ENCODE measurements around the gene TRIM28.
"Not testable (repeated sequence)": the region's sequence is repeated elsewhere in the genome, so short reads cannot be mapped to it uniquely, and the experiment has no call there.

Gene TRIM28

GRCh38 chr19:58543826-58544590 lies at the start of gene TRIM28:
TRIM28 (plus strand) TSS chr19:58544064; CDS start chr19:58544758, 694 bp downstream.
- peak; percentile 100 for DNase-seq

DNA sequence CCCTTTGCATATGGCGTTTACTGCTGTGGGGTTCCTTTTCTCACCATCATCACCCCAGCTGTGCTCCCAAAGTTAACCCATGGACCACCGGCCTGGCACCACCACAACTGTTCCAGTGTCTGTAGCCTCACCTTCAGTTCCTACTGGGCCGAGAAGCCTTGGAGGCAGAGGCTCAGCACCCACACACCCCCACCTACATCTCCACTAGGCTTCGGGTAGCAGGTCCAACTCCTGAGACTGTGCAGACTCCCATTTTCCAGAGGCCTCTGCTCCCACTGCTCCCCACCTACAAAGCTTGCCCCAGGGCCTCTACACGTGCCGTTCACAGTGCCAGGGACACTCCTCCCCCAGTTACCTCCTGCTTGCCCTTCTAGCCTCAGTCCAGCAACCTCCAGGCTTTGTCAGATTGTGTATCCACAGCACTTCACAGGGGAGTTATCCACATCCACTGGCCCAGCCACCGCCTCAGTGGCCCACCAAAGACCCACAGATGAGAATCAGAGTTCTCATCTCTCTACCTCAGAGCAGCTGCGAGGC lies 46.2 kb upstream of the TRIM28 start:
- DNase-seq: no peak

GRCh38 chr19:58498316-58499020 lies 45.4 kb upstream of the TRIM28 start:
- no peak for DNase-seq

DNA sequence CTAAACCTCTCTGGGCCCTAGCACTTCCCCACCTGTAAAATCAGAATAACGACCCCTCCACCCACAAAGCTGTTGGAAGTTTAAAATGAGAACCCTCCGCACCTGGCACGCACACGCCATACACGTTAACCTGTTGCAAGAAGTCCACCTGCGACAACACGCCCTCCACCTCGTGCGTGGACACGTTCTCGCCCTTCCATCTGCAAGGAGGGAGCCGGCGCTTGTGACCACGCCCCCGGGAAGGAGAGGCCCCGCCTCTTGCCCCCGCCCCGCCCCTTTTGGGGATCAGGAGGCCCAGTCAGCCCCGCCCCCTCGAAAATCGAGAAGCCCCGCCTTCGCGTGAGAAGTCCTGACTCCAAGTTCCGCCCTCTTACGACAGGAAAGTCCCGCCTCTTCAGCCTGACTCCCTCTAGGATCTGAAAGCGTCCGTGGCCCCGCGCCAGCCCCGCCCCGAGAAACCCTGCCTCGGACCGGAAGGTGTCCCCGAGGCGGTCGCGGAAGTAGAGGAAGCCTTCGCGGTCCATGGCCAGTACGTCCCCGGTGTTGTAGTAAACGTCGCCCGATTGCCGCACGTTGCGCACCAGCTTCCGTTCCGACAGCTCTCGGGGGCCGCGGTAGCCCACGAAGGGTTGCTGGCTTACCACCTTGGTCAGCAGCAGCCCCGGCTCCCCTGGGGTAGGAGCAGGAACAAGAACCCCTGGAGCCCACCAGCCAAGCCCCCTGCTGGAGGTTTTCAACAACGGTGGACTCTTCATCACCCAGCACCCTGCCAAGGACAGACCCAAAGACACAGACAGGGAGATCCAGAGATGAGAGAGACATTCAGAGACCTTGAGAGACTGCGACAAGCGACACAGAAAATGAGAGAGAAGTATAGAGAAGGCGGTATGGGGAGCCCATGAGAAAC lies 44.6 kb upstream of the TRIM28 start:
- DNase-seq: peak; percentile 98

DNA sequence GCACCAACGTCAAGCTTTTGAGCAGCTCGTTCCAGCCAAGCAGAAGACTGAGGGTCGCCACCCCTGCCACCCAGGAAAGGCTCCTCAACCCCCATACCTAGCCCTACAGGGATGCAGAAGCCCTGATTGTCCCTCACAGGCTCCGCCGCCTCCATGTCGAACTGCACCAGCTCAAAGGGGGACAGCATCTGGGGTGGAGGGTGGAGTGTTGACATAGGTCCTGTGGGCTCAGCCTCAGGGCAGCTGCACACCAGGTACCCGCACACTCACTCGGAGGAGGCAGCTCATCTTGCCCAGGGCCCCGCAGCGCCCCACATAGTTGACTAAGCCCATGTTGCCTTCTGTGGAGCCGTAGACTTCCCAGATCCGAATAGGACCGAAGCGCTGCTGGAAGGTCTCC lies 43.6 kb upstream of the TRIM28 start:
- DNase-seq: no peak

DNA sequence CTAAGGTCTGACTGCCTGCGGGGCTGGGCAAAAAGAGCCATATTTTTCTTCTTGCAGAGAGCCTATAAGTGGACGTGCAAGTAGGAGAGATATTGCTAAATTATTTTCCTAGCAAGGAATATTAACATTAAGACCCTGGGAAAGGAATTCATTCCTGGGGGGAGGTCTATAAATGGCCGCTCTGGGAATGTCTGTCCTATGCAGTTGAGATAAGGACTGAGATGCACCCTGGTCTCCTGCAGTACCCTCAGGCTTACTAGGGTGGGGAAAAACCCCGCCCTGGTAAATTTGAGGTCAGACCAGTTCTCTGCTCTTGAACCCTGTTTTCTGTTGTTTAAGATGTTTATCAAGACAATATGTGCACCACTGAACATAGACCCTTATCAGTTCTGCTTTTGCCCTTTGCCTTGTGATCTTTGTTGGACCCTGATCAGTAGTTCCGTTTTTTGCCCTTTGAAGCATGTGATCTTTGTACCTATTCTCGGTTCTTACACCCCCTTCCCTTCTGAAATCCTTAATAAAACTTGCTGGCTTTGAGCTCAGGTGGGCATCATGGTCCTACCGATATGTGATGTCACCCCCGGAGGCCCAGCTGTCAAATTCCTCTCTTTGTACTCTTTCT lies 36.2 kb upstream of the TRIM28 start:
- DNase-seq: not testable (repeated sequence)

DNA sequence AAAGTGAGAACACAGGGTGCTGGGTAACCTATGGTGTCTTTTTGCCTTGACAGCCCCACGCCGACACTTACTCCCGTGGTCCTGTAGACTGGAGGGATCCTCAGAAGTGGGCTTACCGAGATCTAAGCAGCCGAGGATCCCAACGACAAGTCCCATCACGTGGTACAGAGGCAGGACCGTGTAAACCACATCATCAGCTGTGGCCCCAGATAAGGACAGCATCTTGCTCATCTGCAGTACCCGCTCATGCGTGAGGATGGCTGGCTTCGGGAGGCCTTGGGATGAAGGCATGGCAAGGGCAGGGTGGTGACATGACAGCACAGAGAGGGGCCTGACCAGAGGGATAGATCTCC lies 34.2 kb upstream of the TRIM28 start:
- no peak for DNase-seq

GRCh38 chr19:58510084-58510862 lies 33.6 kb upstream of the TRIM28 start:
- no peak for DNase-seq

DNA sequence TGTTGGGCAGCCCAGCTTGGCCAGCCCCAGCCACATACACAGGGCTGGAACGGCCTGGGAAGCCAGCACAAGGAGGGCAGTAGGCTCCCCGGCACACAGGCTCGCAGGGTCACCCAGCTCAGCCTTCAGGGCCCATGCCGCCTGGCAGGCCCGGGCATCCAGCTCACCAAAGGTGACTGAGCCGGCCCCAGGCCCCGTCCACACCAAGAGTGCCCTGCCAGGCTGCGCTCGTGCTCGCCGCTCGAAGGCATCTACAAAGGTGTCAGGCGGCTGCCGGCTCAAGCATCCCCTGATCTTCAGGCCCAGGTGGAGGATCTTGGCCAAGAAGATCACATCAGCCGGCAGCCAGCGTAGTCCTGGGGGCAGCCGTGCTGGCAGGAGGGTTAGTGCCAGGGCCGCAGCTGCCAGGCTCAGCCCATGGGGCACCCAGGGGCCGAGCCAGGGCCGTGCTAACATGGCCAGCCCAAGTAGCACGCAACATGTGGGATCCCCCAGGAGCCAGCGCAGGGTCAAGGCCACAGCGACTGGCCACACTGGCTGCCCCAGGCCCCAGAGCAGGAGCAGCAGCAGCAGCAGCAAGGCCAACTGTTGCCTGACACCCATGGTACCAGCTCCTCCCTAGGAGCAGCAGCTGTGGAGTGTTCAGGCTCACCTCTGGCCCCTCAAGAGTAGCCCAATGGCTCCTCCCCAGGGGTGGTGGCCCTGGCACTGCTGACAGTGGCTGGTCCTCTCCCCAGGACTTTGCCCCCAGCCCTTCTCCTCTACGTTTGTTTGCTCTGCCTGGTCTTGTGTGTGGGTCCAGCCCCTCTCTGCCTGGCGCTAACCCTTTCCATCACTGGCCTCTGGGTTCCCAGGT lies 32.3 kb upstream of the TRIM28 start, which contains the start of gene SLC27A5:
Gene SLC27A5, minus strand, starts transcription at position 640 of the 856 bp plus-strand sequence. Its CDS starts 37 bp downstream, at position 603.
- DNase-seq: no peak

DNA sequence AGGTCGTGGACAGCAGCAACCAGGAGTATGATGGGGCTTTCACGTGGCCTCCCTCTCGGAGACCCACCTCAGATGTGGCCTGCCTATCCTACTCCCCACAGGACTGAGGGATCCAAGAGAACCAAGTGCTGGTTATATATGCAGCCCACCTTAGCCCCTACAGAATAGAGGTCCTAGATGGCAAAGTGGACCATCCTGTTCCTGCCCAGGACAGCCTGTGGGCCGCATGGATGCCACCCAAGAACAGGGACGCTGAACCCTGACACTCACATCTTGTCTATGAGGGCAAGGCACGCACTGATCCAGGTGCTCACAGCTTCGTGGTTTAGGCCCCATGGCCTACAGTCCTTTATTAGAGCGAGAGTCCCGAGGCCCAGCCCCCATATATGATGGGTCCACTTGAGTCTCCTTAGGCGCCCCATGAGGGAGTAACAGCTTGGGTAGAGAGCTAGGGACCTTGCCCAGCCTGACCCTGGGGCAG lies 30.6 kb upstream of the TRIM28 start:
- no peak for DNase-seq

- DNase-seq: peak; percentile 97
Measured at GRCh38 chr19:58513694-58514563, 29.9 kb upstream of the TRIM28 start.

- DNase-seq: no peak
Measured at GRCh38 chr19:58514564-58515022, 29.3 kb upstream of the TRIM28 start.

DNA sequence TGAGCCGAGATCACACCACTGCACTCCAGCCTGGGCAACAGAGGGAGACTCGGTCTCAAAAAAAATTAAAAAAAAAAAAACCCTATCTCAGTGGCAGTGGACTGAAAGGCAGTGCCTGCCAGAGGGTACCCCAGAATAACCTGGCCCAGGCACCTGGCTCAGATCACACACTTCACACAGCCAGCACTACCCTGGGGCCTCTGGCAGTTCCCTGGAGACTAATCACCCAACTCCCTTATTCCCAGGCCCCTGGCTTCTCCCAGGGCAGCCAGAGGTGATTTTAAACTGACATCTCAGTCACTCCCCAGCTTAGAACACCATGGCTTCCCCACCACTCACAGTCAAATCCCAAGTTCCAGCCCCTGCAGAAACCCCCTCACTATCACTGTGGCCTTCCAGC lies 28.6 kb upstream of the TRIM28 start:
- no peak for DNase-seq

GRCh38 chr19:58516246-58516836 lies 27.5 kb upstream of the TRIM28 start:
- DNase-seq: no peak

- DNase-seq: no peak
Measured at GRCh38 chr19:58516964-58517833, 26.7 kb upstream of the TRIM28 start.

- no peak for DNase-seq
Measured at GRCh38 chr19:58518256-58519086, 25.4 kb upstream of the TRIM28 start.

DNA sequence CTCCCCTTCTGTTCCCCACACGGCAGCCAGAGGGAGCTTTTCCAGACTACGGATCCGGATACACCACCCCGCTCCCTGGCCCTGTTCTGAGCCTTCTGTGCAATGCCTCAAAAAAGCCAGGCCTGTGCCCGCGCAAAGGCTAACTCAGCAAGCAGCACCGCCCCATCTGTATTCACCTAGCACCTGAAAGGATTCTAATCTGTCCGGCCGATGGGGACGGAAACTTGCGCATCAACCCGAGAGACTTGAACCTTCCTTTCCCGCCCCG lies 24.8 kb upstream of the TRIM28 start:
- DNase-seq: peak; percentile 45
